Activated CD4-positive, CD25-positive, alpha-beta regulatory T cell treated with anti-CD3 and anti-CD28 coated beads, Interleukin-2, amount 50 U/mL, for 72 hours (primary cell): ENCODE results near the gene TMTC4.
"Not testable (repeated sequence)": the region's sequence is repeated elsewhere in the genome, so short reads cannot be mapped to it uniquely, and the experiment has no call there.

Experiments used
- DNase-seq: peaks from one replicate; pipeline ENCODE4 v3.0.0; 2021

The TMTC4 gene, protein sequence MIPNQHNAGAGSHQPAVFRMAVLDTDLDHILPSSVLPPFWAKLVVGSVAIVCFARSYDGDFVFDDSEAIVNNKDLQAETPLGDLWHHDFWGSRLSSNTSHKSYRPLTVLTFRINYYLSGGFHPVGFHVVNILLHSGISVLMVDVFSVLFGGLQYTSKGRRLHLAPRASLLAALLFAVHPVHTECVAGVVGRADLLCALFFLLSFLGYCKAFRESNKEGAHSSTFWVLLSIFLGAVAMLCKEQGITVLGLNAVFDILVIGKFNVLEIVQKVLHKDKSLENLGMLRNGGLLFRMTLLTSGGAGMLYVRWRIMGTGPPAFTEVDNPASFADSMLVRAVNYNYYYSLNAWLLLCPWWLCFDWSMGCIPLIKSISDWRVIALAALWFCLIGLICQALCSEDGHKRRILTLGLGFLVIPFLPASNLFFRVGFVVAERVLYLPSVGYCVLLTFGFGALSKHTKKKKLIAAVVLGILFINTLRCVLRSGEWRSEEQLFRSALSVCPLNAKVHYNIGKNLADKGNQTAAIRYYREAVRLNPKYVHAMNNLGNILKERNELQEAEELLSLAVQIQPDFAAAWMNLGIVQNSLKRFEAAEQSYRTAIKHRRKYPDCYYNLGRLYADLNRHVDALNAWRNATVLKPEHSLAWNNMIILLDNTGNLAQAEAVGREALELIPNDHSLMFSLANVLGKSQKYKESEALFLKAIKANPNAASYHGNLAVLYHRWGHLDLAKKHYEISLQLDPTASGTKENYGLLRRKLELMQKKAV

DNA sequence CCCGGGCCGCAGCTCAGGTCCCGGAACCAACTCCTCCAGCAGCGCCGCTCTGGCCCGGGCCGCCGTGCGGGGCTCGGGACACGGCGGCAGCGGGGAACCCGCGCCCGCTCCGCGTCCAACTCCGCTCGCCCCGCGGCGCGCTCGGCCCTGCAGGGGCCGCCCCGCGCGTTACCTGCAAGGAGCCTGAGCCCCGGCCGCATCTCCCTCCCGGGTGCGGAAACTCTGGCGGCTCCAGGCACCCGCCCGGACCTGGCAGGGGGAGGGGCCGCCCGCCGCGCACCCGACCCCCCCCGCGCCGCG is at the start of gene TMTC4:
TMTC4 (minus strand) TSS at position 224 of the 300 bp plus-strand sequence. CDS start 4,433 bp downstream, outside the sequence.
- no peak for DNase-seq

- no peak for DNase-seq
These were observed 47.9 kb upstream of the TMTC4 start for GRCh38 chr13:100722517-100722916.

DNA sequence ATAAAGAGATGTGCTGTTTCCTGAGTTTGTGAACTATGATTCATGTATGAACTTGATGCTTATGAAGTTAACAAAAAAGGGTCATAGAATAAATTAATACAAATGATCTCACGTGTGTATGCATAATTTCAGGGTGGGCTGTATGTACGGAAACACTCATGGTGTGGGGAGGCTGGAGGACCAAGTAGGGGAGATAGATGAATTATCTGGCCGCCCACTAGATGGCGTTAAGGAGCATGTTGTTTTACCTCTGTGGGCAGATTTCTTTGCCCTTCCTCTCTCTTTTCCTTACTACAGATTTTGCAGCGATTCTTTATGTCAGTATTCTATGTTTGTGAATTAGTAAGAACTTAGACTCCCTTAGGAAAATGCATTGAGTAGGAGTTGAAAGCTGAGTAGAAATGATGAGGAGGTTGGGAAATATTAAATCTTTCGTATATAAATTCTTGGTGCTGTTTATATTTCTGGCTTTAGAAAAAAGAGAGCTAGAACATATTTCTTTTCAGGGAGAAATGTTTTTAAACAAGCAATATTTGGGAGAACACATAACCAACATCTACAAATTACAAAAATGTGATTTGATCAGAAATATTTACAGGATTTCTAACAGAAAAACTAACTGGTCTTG is 47.4 kb upstream of the TMTC4 start:
- peak; percentile 46 for DNase-seq

DNA sequence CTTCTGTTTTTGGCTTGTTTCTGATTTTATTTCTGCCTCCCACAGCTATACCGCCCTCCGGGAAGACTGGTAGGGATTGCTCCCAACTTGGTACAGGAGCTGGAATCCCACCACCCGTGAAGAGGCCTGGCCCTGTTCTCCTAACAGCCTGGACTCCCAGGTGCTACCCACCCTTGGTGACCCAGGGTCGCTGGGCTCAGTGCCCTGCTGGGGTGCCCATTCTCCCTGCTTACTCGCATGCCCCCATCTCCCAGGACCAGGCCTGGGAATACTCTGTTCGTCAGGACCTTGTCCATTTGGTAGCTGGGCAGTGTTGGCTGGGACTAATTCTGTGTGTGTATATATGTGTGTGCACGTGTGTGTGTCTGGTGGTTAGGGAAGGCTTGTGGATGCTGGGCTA is 41.0 kb upstream of the TMTC4 start:
- no peak for DNase-seq

GRCh38 chr13:100714478-100714877 is 39.9 kb upstream of the TMTC4 start:
- DNase-seq = no peak

- DNase-seq = no peak
These were observed 35.6 kb upstream of the TMTC4 start for GRCh38 chr13:100710176-100710575.

DNA sequence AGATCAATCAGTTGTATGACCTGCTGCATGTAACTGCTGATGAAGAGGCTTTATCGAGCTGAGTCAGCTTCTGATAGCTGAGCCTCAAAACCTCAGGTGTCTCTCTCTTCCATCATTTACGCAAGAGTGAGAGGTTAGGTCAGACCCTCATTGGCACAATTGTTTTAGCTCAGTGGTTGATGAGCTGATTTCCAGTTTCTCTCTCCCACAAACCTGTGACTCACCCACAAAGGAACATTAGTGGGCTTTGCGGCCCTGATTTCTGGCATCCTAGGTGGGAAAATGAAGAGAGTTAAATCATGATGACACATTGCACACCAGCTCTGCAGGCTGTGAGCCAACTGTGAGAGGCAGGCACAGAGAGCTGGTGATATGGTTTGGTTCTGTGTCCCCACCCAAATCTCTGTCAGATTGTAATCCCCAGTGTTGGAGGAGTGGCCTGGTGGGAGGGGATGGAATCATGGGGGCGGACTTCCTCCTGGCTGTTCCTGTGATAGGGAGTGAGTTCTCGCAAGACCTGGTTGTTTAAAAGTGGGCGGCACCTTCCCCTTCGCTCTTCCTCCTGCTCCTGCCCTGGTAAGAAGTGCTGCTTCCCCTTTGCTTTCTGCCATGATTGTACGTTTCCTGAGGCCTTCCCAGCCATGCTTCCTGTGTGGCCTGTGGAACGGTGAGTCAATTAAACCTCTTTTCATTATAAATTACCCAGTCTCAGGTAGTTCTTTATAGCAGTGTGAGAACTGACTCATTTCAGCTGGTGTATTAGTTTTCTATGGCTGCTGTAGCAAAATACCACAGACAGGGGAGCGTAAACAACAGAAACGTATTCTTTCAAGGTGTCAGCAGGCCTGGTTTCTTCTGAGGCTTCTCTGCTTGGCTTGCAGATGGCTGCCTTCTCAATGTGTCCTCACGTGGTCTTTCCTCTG is 33.5 kb upstream of the TMTC4 start:
- DNase-seq = no peak

DNA sequence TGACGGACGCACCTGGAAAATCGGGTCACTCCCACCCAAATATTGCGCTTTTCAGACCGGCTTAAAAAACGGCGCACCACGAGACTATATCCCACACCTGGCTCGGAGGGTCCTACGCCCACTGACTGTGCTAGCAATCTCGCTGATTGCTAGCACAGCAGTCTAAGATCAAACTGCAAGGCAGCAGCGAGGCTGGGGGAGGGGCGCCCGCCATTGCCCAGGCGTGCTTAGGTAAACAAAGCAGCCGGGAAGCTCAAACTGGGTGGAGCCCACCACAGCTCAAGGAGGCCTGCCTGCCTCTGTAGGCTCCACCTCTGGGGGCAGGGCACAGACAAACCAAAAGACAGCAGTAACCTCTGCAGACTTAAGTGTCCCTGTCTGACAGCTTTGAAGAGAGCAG is 23.7 kb upstream of the TMTC4 start:
- not testable (repeated sequence) for DNase-seq

DNA sequence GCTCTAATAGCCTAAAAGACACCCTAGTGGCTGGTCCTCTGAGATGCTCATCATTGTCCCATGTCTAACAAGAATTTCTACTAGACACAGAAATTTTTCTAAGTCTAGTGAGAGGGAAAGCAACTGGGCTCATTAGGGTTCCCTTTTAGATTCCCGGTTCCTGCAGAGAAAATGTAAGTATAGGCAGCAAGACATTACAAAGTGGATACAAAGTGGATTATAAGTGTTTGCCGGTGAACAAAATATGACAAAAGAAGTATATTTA is 20.8 kb upstream of the TMTC4 start:
- DNase-seq = no peak

DNA sequence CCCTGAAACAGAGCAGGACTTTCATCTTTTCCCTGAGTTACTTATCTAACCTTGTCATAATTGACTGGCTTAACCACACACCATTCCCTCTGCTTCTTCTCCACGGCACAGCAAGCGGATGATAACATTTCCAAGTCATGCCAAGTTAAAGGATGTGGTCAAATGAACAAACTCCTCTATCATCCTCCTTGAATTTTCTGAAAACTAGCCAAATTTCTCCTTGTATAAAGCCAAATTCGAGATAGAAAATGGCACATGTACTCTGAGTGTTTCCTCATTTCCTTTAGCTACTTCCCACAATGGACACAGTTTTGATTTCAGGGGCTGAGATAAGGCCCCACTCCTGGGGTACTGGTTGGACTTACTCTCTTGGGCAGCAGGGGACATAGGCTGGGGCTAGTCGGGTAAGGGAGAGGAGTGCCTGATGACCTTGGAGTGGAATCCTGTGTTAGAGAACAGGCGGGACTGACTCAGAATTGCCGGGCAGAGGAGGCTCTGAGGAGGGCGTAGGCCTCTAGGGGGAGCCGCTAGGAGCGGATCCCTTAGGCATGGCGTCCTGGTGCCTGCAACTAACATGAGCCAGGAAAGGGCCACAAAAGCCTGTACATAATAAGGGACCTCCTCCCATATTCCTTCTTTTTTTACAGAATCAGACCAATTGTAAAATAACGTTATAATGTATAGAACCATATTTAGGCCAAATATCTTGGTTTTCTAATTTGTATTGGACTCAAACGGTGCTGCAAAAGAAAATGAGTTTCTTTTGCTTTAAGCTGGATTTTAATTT is 20.3 kb upstream of the TMTC4 start:
- DNase-seq = no peak

- no peak for DNase-seq
These were observed 14.6 kb upstream of the TMTC4 start for GRCh38 chr13:100689191-100689590.

DNA sequence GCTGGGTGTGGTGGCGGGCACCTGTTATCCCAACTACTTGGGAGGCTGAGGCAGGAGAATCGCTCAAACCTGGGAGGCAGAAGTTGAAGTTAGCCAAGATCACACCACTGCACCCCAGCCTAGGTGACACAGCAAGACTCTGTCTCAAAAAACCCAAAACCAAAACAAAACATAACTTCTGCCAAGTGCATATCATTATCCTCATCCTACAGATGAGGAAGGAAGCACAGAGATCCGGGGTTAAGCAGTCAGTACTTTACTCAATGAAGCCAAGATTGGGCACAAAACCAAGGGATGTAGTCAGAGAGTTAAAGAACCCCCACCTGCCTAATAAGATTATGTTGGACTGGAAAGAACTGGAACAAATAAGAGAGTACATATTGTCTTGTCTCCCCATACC is 5.5 kb upstream of the TMTC4 start:
- no peak for DNase-seq

GRCh38 chr13:100677128-100677527 is 2.5 kb upstream of the TMTC4 start:
- not testable (repeated sequence) for DNase-seq

GRCh38 chr13:100675661-100676129 is 1.1 kb upstream of the TMTC4 start:
- DNase-seq = no peak

DNA sequence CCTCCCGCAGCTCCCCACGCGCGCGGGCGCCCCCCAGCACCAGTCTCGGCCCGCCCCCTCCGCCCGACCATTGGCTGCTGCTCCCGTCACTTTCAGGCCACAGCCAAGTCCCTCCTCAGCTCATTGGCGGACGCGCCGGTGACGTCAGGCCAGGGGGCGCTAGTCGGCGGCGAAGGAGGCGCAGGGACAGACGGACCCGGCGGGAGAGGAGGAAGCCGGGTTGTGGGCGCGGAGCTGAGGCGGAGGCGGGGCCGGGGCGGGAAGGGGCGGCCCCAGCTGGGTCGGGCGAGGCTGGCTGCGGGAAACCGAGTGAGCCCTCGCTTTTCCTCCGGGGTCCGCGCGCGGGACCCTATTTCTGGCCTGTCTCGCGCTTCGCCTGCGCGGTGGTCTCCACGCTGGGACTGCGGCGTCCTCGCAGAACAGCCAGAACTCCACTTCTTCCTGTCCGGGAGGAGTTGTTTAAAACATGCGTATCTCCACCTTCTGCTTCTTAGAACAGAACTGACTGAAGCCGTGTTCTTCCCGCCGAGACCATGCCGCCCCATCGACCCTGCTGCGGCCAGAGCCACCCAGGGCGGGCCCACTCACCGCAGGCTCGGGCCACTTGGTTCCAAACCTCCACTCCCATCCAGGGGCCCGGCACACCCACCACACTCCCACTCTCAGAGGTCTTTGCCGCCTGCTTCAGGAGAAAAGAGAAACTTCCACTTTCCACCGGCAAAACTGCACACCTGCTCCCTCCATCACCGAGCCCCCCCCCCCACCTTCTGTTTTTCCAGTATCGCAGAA is 471 bp upstream of the TMTC4 start:
- peak; percentile 99 for DNase-seq

GRCh38 chr13:100673713-100674571 is 653 bp downstream of the TMTC4 start:
- DNase-seq = peak; percentile 52

DNA sequence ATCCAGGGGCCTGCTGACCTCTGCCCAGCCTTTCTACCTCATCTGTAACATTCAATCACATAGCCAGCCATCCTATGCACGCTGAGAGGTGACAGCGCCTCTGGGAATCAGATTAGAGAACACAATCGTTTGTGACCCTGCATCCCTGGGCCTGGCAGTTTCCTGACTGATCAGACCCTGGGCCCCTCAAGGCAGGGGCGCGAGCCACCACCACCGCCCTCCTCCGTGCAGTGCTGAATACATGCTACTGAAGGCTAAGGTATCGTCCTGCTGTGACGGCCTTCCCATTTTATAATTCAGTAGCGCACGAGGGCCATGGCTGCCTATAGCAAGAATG is 1.3 kb downstream of the TMTC4 start:
- no peak for DNase-seq

DNA sequence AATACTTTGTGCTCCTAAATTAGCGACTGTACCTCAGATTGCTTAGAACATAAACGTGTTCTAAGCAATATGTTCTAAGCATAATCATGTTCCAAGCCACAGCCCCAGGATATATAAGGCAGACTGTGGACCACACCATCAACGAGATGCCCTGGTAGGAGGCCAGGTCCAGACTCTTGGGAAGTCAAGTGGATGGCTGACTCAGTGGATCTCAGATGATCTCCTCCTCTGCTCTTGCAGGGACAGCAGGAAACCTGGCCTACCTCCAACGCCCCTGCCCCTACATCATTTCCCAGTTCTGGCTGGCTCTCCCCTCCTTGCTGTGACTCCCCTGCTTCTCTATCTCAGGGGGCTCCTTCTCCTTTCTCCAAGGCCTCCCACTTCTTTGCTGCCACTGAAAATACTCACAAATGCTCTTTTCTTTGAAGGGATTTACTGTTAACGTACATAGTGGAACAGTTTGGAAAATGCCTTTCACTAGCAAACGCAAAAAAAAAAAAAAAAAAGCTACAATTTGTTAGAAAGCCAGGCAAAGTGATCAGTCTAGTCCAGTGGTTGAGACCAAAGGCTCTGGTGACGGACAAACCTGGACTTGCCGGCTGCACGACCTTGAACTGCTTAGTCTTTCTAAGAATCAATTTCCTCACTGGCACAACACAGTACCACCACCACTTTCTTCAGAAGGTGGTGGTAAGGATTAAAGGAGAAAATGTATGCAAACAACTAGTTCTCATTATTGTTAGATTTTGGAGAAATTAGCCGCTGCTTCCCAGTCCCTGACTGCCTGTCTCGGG is 3.0 kb downstream of the TMTC4 start:
- no peak for DNase-seq

DNA sequence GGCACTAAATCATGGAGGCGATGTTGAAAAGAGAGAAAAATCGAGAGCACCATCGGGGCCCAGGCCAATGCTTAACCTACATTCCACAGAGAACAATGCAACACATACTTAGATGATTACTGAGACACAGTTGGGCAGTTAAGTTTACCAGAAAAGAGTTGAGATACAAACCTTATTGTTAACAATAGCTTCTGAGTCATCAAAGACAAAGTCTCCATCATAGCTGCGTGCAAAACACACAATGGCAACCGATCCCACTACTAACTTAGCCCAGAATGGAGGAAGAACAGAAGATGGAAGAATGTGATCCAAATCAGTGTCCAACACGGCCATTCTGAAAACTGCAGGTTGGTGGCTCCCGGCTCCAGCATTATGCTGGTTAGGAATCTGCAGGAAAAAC is 6.2 kb downstream of the TMTC4 start:
- no peak for DNase-seq

DNA sequence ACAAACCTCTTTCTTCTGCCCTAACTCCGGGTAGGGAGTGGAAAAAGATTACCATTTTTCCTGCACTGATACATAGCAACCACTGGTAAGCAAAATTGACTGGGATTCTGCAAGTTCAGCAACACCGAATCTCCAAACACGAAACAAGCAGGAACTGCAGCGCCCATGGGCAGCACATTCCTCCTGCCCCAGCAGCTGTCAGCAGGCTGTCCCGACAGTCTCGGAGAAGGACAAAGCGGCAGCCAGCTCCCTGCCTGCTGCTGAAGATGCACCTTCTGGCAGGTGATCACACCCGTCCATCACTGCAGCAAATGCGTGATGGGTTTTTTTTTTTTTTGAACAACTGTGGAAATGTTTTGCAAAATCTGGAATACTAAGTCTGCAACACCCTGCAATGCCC is 6.7 kb downstream of the TMTC4 start:
- no peak for DNase-seq
